Motor neuron (in vitro differentiated cells): Measurements from ENCODE around the gene ZSCAN5A. TPM values are rescaled to one million over a fixed set of nuclear protein-coding genes. Genes with fewer than 3 reads are reported as not detected.
"Not testable (repeated sequence)": the region's sequence is repeated elsewhere in the genome, so short reads cannot be mapped to it uniquely, and the experiment has no call there.

Experiments used
- ATAC-seq, 8 experiments: fragments of 200-7000 bp; cut with Tn5 transposase; replicated peaks in 6 of 8; 2 replicates each; pipeline ENCODE4 v1.8.0; 2021; ENCODE audit warnings: mild to moderate bottlenecking in 8 of 8, moderate library complexity in 8 of 8
- H3K27ac ChIP-seq, 2 donors: fragments of 250-450 bp; sonication (Bioruptor Pico); 2 replicates each; pipeline ENCODE4 v1.9.0; 2021; ENCODE audit warnings: antibody characterized with exemption in 2 of 2, mild to moderate bottlenecking in 2 of 2, moderate library complexity in 1 of 2
- H3K4me1 ChIP-seq, 2 donors: fragments of 250-450 bp; sonication (Bioruptor Pico); replicated peaks in 1 of 2; 2 replicates each; pipeline ENCODE4 v1.6.1; 2021; ENCODE audit warnings: antibody characterized with exemption in 2 of 2, mild to moderate bottlenecking in 2 of 2, moderate library complexity in 1 of 2
- H3K4me3 ChIP-seq, 5 donors: fragments of 250-450 bp; sonication (Bioruptor Pico); 2 replicates each; pipeline ENCODE4 v1.9.0; 2021; ENCODE audit warnings: antibody characterized with exemption in 5 of 5, mild to moderate bottlenecking in 5 of 5, moderate library complexity in 4 of 5
- WGBS, 10 experiments: fragments of 450-650 bp; shearing (Covaris generic); methylation state at CpG; one replicate each; pipeline ENCODE4 v1.0.0; 2022; 5-methylcytosine and 5-hydroxymethylcytosine counted together
- in situ Hi-C, 9 experiments: fragments of 400-800 bp; cut with MboI; loops; one replicate each; pipeline ENCODE4 v1.15.0; 2021; ENCODE audit warnings: low sequenced_read_pairs in 9 of 9, low pct_unique_long_range_greater_than_20kb in 2 of 9; ENCODE audit not compliant: unreplicated experiment in 9 of 9
- total RNA-seq, 8 experiments: library from RNA; unstranded; fragments of 300-600 nt; gene quantifications; 2 replicates each; pipeline versions ENCODE4 v1.2.3 to v1.2.4, GENCODE V29; 2022

Gene ZSCAN5A, protein sequence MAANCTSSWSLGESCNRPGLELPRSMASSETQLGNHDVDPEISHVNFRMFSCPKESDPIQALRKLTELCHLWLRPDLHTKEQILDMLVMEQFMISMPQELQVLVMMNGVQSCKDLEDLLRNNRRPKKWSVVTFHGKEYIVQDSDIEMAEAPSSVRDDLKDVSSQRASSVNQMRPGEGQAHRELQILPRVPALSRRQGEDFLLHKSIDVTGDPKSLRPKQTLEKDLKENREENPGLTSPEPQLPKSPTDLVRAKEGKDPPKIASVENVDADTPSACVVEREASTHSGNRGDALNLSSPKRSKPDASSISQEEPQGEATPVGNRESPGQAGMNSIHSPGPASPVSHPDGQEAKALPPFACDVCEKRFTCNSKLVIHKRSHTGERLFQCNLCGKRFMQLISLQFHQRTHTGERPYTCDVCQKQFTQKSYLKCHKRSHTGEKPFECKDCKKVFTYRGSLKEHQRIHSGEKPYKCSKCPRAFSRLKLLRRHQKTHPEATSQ
- 10 to 100 TPM in 3 of 8 experiments, 1 to 10 TPM in 5; 5.2 to 21.4 (median 7.0) TPM for total RNA-seq

DNA sequence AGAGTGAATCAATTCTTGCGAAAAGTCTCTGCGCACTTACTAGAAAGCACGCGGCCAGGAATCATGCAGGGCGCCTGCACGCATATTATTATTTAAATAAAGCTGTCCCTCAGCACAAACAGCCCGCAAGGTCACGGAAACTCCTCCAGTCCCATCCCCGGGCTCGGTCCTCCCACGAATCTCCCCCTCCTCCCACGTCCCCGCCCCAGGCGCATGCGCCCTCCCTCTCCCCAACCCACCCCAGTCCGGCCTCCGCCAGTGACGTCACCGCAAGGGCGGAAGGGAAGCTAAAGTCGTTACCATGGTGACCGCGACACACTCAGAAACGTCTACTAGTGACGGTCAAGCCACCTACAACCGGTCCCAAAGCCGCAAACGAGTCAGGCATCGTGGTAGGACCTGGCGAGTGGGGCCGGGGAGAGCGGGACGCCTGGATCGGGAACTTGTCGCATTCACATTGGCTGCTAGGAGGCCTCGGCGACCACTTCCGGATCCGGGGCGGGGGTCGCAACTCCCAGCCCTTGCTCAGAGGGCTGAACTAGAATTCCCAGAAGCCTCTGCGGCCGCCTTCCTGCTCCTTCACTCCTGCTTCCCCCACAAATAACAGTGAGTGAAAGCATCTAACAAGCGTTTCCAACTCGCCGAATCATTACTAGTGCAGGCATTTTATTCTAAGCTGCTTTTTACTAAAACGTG is at the start of gene ZSCAN5A:
Gene ZSCAN5A, minus strand, starts transcription at position 459 of the 696 bp plus-strand sequence. CDS start 89,793 bp downstream, outside the sequence.
- in situ Hi-C loops: loop anchor here in 1 of 9 experiments (25.0 kb wide), 1 partner anchor 227 kb away; no protein-coding TSS in a partner anchor
- ATAC-seq: peak; percentile 73 to 87 (median 81)

GRCh38 chr19:56360841-56361240 is 46.2 kb upstream of the ZSCAN5A start:
- Histone ChIP-seq H3K4me1 (no peaks in the 10 kb centered on the region), H3K27ac (no peak overlapping the region), H3K4me3 (no peak overlapping the region)
- WGBS, 10 experiments: 0 to 100% (median 70%) methylated on average over 1 to 2 of the region's 2 CpGs; no CpG with 5 or more reads in 1 of the 10 experiments
- in situ Hi-C loops: loop anchor here in 2 of 9 experiments (25.0 kb wide), 1 partner anchor 299 kb away; no protein-coding TSS in a partner anchor
- no peak for ATAC-seq

More for the DNA sequence above, at the start of gene ZSCAN5A:
- Histone ChIP-seq H3K27ac (peak within 1 kb of the TSS; percentile 98), H3K4me3 (peak within 1 kb of the TSS; percentile 55 to 94 (median 71)), H3K4me1 (peaks cover 9 to 11% of the 10 kb centered on the region in 2 donors)
- WGBS, 10 experiments: 0 to 12% (median 0%) methylated on average over 2 to 20 of the region's 47 CpGs; no CpG with 5 or more reads in 2 of the 10 experiments

GRCh38 chr19:56356944-56357343 is 42.3 kb upstream of the ZSCAN5A start:
- peak in 1 of 8 experiments; percentile 38 for ATAC-seq
- in situ Hi-C loops: loop anchor here in 2 of 9 experiments (25.0 kb wide), 1 partner anchor 295 kb away; no protein-coding TSS in a partner anchor
- Histone ChIP-seq H3K27ac (no peak overlapping the region), H3K4me3 (no peak overlapping the region), H3K4me1 (no peaks in the 10 kb centered on the region)
- WGBS, 10 experiments: 14 to 44% (median 26%) methylated on average over 1 to 2 of the region's 2 CpGs; no CpG with 5 or more reads in 6 of the 10 experiments

DNA sequence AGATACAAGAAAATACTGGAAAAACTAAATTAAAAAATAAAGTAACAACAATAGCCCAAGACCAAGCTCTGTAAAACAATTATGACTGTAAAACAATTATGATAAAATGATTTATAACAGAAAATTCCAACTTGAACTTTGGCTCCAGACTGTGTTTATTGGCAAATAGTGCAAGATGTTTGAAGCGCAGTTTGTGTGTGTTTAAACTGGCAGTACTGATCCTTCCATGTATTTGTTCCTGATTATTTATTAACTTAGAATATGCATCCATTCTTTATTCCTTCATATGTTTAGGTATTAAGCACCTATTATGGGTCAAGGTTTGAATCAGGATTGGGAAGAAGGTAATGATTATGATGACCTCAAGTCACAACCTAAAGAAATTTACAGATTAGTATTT is 40.9 kb upstream of the ZSCAN5A start:
- Histone ChIP-seq H3K4me3 (no peak overlapping the region), H3K4me1 (no peaks in the 10 kb centered on the region), H3K27ac (no peak overlapping the region)
- ATAC-seq: no peak
- in situ Hi-C loops: loop anchor here in 2 of 9 experiments (25.0 kb wide), 1 partner anchor 293 kb away; no protein-coding TSS in a partner anchor
- WGBS, 10 experiments: 71 to 80% (median 76%) methylated on average over 1 of the region's 1 CpG; no CpG with 5 or more reads in 6 of the 10 experiments

- 30 to 76% (median 50%) methylated on average over 1 to 5 of the region's 6 CpGs; no CpG with 5 or more reads in 1 of the 10 experiments for WGBS, 10 experiments
- in situ Hi-C loops: loop anchor here in 2 of 9 experiments (25.0 kb wide), 1 partner anchor 289 kb away; no protein-coding TSS in a partner anchor
These were observed 36.6 kb upstream of the ZSCAN5A start for GRCh38 chr19:56351208-56351607.

DNA sequence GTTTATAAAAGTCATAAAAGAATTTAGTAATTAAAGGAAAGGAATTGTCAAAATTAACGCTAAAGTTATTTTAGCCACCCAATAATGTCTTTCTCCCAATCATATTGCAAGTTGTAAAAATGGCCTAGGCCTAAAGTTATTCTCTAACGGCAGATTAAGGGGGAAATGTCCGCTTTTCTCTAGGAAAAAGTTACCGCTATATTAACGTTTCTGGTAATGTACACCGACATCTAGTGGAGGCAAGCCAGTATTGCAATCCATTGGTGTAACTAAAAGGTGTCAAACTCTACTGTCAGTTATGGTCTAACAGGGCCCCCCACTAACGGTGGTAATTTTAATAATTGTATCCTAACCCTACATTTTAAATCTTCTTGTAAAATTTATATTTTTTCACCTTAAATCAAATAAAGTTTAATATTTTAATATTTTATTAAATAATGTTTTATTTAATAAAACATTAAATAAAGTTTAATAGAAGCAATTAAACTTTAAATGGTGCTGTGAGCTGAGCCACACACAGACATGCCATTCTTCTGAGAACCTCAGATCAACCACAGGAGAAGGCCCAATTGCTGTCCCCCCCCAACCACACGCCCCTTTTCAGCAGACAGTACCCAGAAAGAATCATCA is 35.9 kb upstream of the ZSCAN5A start:
- H3K4me3 ChIP-seq: no peak overlapping the region
- peak in 2 of 8 experiments; percentile 20 to 39 for ATAC-seq
- no peak overlapping the region for H3K27ac ChIP-seq
- in situ Hi-C loops: loop anchor here in 2 of 9 experiments (25.0 kb wide), 1 partner anchor 288 kb away; no protein-coding TSS in a partner anchor
- H3K4me1 ChIP-seq: no peaks in the 10 kb centered on the region
- WGBS, 10 experiments: 14 to 31% (median 20%) methylated on average over 4 to 8 of the region's 8 CpGs

More at GRCh38 chr19:56351208-56351607, 36.6 kb upstream of the ZSCAN5A start:
- H3K4me1 ChIP-seq: no peaks in the 10 kb centered on the region
- H3K27ac ChIP-seq: no peak overlapping the region
- no peak overlapping the region for H3K4me3 ChIP-seq
- ATAC-seq: no peak

DNA sequence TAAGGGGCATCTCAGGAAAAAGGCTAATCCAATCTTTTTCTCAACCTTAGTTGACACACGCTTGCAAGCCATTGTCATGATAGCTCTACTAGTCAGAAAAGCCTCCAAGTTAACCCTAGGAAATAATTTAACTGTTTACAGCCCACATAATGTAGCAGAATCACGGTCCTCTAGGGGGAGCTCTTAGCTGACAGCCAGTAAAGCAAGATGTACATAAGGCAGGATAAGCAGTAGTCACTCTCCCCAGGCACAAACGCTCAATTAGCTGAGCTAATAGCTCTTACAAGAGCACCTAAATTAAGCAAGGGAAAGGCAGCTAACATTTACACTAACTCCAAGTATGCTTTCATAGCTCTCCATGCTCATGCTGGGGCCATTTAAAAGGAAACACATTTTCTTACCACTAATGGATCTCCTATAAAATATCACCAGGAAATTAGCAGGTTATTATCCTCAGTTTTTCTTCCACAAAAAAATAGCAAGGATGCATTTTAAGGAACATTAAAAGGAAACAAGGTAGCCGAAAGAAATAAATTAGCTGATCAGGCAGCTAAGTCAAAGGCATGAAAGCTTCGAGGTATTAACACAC is 33.7 kb upstream of the ZSCAN5A start:
- in situ Hi-C loops: loop anchor here in 1 of 9 experiments (25.0 kb wide), 1 partner anchor 286 kb away; no protein-coding TSS in a partner anchor

GRCh38 chr19:56347163-56347778 is 32.6 kb upstream of the ZSCAN5A start:
- Histone ChIP-seq H3K4me1 (no peaks in the 10 kb centered on the region), H3K4me3 (no peak overlapping the region), H3K27ac (no peak overlapping the region)
- WGBS, 10 experiments: 17 to 90% (median 76%) methylated on average over 1 to 7 of the region's 7 CpGs; no CpG with 5 or more reads in 1 of the 10 experiments
- no peak for ATAC-seq
- in situ Hi-C loops: loop anchor here in 1 of 9 experiments (25.0 kb wide), 1 partner anchor 285 kb away; no protein-coding TSS in a partner anchor

More for the DNA sequence above, 33.7 kb upstream of the ZSCAN5A start:
- ATAC-seq: peak in 2 of 8 experiments; percentile 31 to 66
- H3K27ac ChIP-seq: no peak overlapping the region
- WGBS, 10 experiments: 20 to 80% (median 38%) methylated on average over 1 to 5 of the region's 5 CpGs
- no peak overlapping the region for H3K4me3 ChIP-seq
- H3K4me1 ChIP-seq: no peaks in the 10 kb centered on the region

- no peaks in the 10 kb centered on the region for H3K4me1 ChIP-seq
- H3K4me3 ChIP-seq: no peak overlapping the region
- no peak overlapping the region for H3K27ac ChIP-seq
- no peak for ATAC-seq
- in situ Hi-C loops: loop anchor here in 1 of 9 experiments (25.0 kb wide), 1 partner anchor 280 kb away; no protein-coding TSS in a partner anchor
These were observed 27.3 kb upstream of the ZSCAN5A start for GRCh38 chr19:56341948-56342347.

- H3K27ac ChIP-seq, H3K4me1 ChIP-seq, H3K4me3 ChIP-seq: not testable (repeated sequence)
- peak in 2 of 8 experiments; percentile 68 to 84 for ATAC-seq
- 29 to 83% (median 56%) methylated on average over 1 of the region's 10 CpGs; no CpG with 5 or more reads in 6 of the 10 experiments for WGBS, 10 experiments
- in situ Hi-C loops: loop anchor here in 1 of 9 experiments (25.0 kb wide), 1 partner anchor 277 kb away; no protein-coding TSS in a partner anchor
These were observed 24.4 kb upstream of the ZSCAN5A start for GRCh38 chr19:56339031-56339430.

DNA sequence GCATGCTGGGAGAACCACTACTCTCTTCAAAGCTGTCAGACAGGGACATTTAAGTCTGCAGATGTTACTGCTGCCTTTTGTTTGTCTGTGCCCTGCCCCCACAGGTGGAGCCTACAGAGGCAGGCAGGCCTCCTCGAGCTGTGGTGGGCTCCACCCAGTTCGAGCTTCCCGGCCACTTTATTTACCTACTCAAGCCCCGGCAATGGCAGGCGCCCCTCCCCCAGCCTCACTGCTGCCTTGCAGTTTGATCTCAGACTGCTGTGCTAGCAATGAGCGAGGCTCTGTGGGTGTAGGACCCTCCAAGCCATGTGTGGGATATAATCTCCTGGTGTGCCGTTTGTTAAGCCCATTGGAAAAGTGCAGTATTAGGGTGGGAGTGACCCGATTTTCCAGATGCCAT is 22.4 kb upstream of the ZSCAN5A start:
- in situ Hi-C loops: loop anchor here in 1 of 9 experiments (25.0 kb wide), 1 partner anchor 275 kb away; no protein-coding TSS in a partner anchor
- H3K27ac ChIP-seq, H3K4me1 ChIP-seq, ATAC-seq, H3K4me3 ChIP-seq: not testable (repeated sequence)
- 70% methylated on average over 2 of the region's 8 CpGs; no CpG with 5 or more reads in 9 of the 10 experiments for WGBS, 10 experiments
